Measurements from ENCODE around the gene ZNF618.

Gene ZNF618

DNA sequence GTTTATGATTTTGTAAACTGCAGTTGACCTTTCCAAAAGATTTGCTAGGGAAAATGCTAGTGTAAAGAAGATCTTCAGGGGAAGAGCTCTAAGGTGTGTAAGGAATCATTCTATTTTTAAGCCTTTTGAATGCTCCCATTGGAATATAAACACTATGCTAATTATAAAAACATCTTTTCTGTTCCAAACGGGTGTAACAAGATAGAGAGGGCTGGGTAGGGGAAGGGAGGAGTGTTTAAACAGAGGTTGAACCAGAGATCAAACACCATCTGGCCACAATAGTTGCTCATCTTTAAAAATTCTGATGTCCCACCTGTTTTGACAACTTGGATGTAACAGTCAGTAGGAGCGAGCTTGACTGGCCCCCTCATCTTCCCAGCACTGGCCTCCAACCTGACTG is 38.4 kb downstream of the ZNF618 start:
- no peak overlapping the region for H3K27ac ChIP-seq (ENCODE audit: low read length)
- H3K9ac ChIP-seq (ENCODE audit: low read length) = no peak overlapping the region
- H3K4me1 ChIP-seq (ENCODE audit: control insufficient read depth, low read depth, low read length) = peaks cover 7% of the 10 kb centered on the region
- no peak overlapping the region for H3K4me3 ChIP-seq (ENCODE audit: low read length)
- no peaks in the 10 kb centered on the region for H3K27me3 ChIP-seq (ENCODE audit: control insufficient read depth, insufficient read depth, low read length)
- H3K36me3 ChIP-seq (ENCODE audit: control insufficient read depth, low read depth, low read length) = no peaks in the 10 kb centered on the region
- H3K9me3 ChIP-seq (ENCODE audit: control insufficient read depth, low read depth, low read length) = no peaks in the 10 kb centered on the region

DNA sequence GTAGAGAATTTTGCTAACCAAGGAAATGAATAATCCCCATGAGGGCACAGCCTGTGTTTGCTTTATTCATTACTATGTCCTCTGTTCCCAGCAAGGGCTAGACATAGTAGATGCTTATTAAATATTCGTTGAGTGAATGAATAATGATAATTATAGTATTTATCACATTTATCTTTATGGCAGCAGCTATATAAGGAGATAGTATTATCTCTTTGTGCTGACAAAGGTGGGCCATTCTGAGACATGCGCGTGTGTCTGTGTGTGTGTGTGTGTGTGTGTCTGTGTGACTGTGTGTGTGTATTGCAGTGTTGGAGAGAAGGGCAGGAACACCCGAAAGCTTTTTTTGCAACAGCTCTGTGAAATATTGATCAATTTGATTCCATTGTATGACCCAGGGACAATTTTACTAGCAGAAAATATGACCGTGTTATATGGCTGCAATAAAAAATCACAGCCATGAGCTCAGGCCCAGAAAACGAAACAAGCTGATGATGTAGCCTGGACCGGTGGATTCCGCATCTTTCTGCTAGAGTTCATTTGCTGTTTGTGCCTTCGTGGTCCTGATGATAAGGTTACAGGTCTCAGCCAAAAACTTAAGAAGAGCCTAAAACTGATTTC is 39.8 kb downstream of the ZNF618 start:
- no peaks in the 10 kb centered on the region for H3K36me3 ChIP-seq (ENCODE audit: control insufficient read depth, low read depth, low read length)

DNA sequence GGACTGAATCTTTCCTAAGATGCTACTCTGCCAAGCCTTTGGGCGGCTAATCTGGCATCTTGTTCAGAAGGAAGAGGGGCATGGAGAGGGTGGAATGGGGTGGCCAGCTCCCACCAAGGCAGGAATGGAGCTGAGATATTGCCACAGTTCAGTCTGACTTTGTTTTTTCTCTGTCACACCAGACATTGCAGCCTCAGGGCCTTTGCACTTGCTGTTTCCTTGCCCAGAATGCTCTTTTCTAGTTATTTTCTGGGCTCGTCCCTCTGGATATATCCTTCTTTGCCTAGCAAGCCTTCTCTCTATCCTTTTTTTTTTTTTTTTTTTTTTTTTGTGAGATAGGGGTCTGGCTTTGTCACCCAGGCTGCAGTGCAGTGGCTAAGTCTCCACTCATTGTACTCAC is 40.8 kb downstream of the ZNF618 start:
- no peaks in the 10 kb centered on the region for H3K9me3 ChIP-seq (ENCODE audit: control insufficient read depth, low read depth, low read length)
- H3K36me3 ChIP-seq (ENCODE audit: control insufficient read depth, low read depth, low read length) = no peaks in the 10 kb centered on the region
- no peaks in the 10 kb centered on the region for H3K27me3 ChIP-seq (ENCODE audit: control insufficient read depth, insufficient read depth, low read length)
- H3K4me1 ChIP-seq (ENCODE audit: control insufficient read depth, low read depth, low read length) = peaks cover 2% of the 10 kb centered on the region
- no peak overlapping the region for H3K9ac ChIP-seq (ENCODE audit: low read length)
- no peak overlapping the region for H3K27ac ChIP-seq (ENCODE audit: low read length)
- H3K4me3 ChIP-seq (ENCODE audit: low read length) = no peak overlapping the region

More for the DNA sequence above, 39.8 kb downstream of the ZNF618 start:
- Histone ChIP-seq H3K4me3 (ENCODE audit: low read length) (no peak overlapping the region), H3K9me3 (ENCODE audit: control insufficient read depth, low read depth, low read length) (no peaks in the 10 kb centered on the region), H3K4me1 (ENCODE audit: control insufficient read depth, low read depth, low read length) (peaks cover 7% of the 10 kb centered on the region), H3K27ac (ENCODE audit: low read length) (no peak overlapping the region), H3K27me3 (ENCODE audit: control insufficient read depth, insufficient read depth, low read length) (no peaks in the 10 kb centered on the region), H3K9ac (ENCODE audit: low read length) (no peak overlapping the region)

DNA sequence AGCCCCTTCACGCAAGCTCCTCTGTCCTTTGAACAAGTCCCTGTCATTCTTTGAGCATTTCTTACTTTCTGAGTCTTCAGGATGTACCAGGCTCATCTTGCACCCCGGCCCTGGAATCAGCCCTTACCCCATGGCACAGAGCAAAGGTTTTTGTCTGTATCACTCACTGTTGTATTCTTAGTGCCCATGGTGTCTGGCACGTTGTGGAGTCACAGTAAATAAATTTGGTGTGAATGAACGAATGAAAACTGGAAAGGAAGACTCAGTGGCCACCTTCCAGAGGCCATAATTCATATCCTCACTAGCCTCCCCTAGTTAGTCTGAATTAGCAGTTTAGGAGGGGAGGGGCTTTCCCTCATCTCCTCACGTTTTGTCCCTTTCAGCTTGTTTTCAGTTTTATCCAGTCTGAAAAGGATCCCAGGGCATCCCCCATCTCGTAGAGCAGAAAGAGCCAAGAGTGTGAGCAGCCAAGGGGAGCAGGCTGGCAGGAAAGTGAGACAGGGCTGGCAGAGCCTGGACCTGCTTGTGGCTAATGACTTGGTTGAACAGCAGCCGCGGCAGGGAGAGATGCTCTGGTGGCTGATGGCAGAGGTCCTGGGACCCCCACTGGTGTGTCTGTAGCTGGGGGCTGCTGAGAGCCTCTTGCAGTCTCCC is 42.7 kb downstream of the ZNF618 start:
- Histone ChIP-seq H3K4me3 (ENCODE audit: low read length) (no peak overlapping the region), H3K9ac (ENCODE audit: low read length) (no peak overlapping the region)

DNA sequence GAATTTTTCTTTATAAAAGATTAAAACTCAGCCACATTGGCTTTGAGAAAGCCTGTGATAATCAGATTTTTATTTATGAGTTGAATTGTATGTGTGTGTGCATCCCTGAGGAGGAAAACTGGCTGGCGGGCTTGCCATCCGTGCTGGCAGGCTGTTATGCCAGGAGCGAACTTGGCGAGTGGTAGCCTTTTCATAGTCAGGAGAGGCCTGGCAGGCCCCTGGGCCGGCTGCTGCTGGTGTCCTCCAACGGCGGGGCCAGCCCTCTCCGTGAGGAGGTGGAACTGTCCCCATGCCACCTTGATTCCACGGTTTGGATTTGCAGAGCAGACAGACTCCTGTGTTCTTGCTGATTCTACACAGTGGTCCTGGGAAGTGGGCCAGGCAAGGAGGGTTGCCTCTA is 43.3 kb downstream of the ZNF618 start:
- no peaks in the 10 kb centered on the region for H3K36me3 ChIP-seq (ENCODE audit: control insufficient read depth, low read depth, low read length)
- H3K9ac ChIP-seq (ENCODE audit: low read length) = no peak overlapping the region
- no peak overlapping the region for H3K4me3 ChIP-seq (ENCODE audit: low read length)
- H3K9me3 ChIP-seq (ENCODE audit: control insufficient read depth, low read depth, low read length) = no peaks in the 10 kb centered on the region
- no peaks in the 10 kb centered on the region for H3K27me3 ChIP-seq (ENCODE audit: control insufficient read depth, insufficient read depth, low read length)
- H3K27ac ChIP-seq (ENCODE audit: low read length) = no peak overlapping the region
- no peaks in the 10 kb centered on the region for H3K4me1 ChIP-seq (ENCODE audit: control insufficient read depth, low read depth, low read length)

More for the DNA sequence above, 42.7 kb downstream of the ZNF618 start:
- Histone ChIP-seq H3K9me3 (ENCODE audit: control insufficient read depth, low read depth, low read length) (no peaks in the 10 kb centered on the region), H3K27ac (ENCODE audit: low read length) (no peak overlapping the region), H3K27me3 (ENCODE audit: control insufficient read depth, insufficient read depth, low read length) (no peaks in the 10 kb centered on the region), H3K4me1 (ENCODE audit: control insufficient read depth, low read depth, low read length) (no peaks in the 10 kb centered on the region), H3K36me3 (ENCODE audit: control insufficient read depth, low read depth, low read length) (no peaks in the 10 kb centered on the region)

DNA sequence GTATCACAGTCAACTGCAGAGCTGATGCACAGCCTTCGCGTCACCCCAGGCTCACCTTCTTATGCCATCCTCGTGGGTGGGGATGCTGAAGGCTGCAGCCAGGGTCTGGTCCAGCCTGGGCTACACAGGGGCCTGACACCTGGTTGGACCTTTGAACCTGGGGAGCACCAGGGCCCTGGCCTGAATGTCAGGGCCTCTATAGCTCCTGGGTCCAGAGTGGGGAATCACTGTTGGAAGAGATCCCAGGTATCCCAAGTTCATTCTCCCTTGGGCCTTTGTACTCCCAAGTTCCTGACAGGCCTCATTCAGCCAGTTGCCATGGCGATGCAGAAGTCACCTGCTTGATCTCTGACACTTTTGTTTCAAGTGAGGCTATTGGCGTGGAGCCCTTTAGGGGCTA is 43.8 kb downstream of the ZNF618 start:
- H3K9ac ChIP-seq (ENCODE audit: low read length) = no peak overlapping the region
- no peaks in the 10 kb centered on the region for H3K4me1 ChIP-seq (ENCODE audit: control insufficient read depth, low read depth, low read length)
- H3K27ac ChIP-seq (ENCODE audit: low read length) = no peak overlapping the region
- no peaks in the 10 kb centered on the region for H3K9me3 ChIP-seq (ENCODE audit: control insufficient read depth, low read depth, low read length)
- no peaks in the 10 kb centered on the region for H3K36me3 ChIP-seq (ENCODE audit: control insufficient read depth, low read depth, low read length)
- H3K4me3 ChIP-seq (ENCODE audit: low read length) = no peak overlapping the region
- no peaks in the 10 kb centered on the region for H3K27me3 ChIP-seq (ENCODE audit: control insufficient read depth, insufficient read depth, low read length)

DNA sequence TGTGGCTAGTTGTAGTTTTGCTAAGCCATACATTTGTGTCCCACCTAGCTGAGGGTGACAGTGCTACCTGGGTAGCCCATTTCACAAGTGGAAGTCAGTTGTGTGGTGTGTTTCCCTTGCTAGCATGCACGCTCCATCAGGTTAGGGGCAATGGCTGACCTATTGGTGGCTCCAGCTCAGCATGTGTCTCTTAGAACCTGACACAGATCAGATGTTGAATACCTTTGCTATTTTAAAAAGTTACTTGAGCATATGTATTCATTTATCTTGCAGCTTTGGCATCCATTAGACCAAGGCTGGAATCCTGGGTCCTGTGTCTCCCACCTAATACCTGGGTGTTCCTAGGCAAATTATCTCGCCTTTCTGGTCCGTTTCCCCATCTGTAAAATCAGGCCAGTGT is 44.8 kb downstream of the ZNF618 start:
- no peaks in the 10 kb centered on the region for H3K27me3 ChIP-seq (ENCODE audit: control insufficient read depth, insufficient read depth, low read length)
- no peaks in the 10 kb centered on the region for H3K4me1 ChIP-seq (ENCODE audit: control insufficient read depth, low read depth, low read length)
- H3K9ac ChIP-seq (ENCODE audit: low read length) = no peak overlapping the region
- no peaks in the 10 kb centered on the region for H3K36me3 ChIP-seq (ENCODE audit: control insufficient read depth, low read depth, low read length)
- H3K9me3 ChIP-seq (ENCODE audit: control insufficient read depth, low read depth, low read length) = peaks cover 2% of the 10 kb centered on the region
- no peak overlapping the region for H3K4me3 ChIP-seq (ENCODE audit: low read length)
- H3K27ac ChIP-seq (ENCODE audit: low read length) = no peak overlapping the region

DNA sequence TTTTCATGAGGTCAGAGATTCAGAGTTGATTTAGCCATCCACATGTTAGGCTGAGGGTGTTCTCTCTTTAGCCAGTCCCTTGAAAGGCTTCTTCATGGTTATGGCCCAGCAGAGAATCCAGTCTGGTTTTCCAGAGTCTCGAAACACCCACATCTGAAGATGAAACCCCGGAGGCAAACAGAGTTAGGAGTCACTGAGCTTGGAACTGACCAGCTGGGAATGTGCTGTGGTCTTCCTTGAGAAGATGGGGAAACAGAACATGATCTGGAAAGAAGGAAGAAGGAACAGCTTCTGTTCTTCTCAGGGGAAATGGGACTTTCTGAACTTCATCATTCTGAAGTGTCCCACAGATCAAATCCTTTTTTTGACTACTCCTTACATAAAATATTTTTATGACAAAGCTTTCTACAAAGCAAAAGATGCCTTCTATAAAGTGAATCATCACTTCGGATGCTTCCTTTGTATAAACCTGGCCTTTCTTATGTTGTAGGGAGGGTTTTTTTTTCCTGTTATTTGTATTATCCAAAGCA is 45.4 kb downstream of the ZNF618 start:
- no peak overlapping the region for H3K4me3 ChIP-seq (ENCODE audit: low read length)
- no peaks in the 10 kb centered on the region for H3K27me3 ChIP-seq (ENCODE audit: control insufficient read depth, insufficient read depth, low read length)
- no peak overlapping the region for H3K27ac ChIP-seq (ENCODE audit: low read length)
- peaks cover 2% of the 10 kb centered on the region for H3K9me3 ChIP-seq (ENCODE audit: control insufficient read depth, low read depth, low read length)
- H3K36me3 ChIP-seq (ENCODE audit: control insufficient read depth, low read depth, low read length) = no peaks in the 10 kb centered on the region
- no peak overlapping the region for H3K9ac ChIP-seq (ENCODE audit: low read length)
- H3K4me1 ChIP-seq (ENCODE audit: control insufficient read depth, low read depth, low read length) = no peaks in the 10 kb centered on the region

DNA sequence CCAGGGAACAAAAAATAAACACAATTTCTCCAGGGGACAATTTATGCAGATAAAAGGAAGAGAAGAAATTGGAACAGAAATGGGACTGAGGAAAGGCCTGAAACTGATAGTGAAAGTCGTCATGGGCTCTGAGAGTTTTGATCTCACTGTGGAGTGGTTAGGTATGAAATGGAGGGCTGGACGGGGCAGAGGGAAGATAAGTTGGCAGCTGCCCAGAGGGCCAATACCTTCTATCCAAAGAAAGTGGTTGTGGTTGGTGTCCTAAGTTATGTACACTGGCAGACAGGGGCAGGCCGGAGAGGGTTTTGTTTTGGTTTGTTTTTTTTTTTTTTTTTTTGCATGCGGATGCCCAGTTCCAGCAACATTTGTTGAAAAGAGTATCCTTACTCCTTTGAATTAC is 46.1 kb downstream of the ZNF618 start:
- peaks cover 2% of the 10 kb centered on the region for H3K9me3 ChIP-seq (ENCODE audit: control insufficient read depth, low read depth, low read length)
- H3K4me1 ChIP-seq (ENCODE audit: control insufficient read depth, low read depth, low read length) = no peaks in the 10 kb centered on the region
- no peaks in the 10 kb centered on the region for H3K36me3 ChIP-seq (ENCODE audit: control insufficient read depth, low read depth, low read length)
- H3K4me3 ChIP-seq (ENCODE audit: low read length) = no peak overlapping the region
- no peak overlapping the region for H3K9ac ChIP-seq (ENCODE audit: low read length)
- H3K27me3 ChIP-seq (ENCODE audit: control insufficient read depth, insufficient read depth, low read length) = no peaks in the 10 kb centered on the region
- H3K27ac ChIP-seq (ENCODE audit: low read length) = no peak overlapping the region

DNA sequence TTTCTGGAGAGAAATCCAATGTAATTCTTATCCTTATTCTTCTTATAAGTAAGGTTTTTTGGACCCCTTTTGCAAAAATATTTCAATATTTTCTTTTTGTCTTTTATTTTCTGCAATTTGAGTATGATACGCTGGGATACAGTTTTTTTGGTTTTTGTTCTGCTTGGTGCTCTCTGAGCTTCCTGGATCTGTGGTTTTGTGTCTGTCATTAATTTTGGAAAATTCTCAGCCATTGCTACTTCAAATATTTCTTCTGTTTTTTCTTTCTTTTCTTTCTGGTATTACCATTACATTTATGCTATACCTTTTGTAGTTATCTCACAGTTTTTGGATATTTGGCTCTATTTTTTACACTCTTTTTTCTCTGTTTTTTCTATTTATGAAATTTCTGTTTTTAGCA is 50.1 kb downstream of the ZNF618 start:
- no peaks in the 10 kb centered on the region for H3K36me3 ChIP-seq (ENCODE audit: control insufficient read depth, low read depth, low read length)
- peaks cover 13% of the 10 kb centered on the region for H3K4me1 ChIP-seq (ENCODE audit: control insufficient read depth, low read depth, low read length)
- no peak overlapping the region for H3K27ac ChIP-seq (ENCODE audit: low read length)
- H3K9ac ChIP-seq (ENCODE audit: low read length) = no peak overlapping the region
- H3K4me3 ChIP-seq (ENCODE audit: low read length) = no peak overlapping the region
- no peaks in the 10 kb centered on the region for H3K27me3 ChIP-seq (ENCODE audit: control insufficient read depth, insufficient read depth, low read length)
- H3K9me3 ChIP-seq (ENCODE audit: control insufficient read depth, low read depth, low read length) = peaks cover 11% of the 10 kb centered on the region

DNA sequence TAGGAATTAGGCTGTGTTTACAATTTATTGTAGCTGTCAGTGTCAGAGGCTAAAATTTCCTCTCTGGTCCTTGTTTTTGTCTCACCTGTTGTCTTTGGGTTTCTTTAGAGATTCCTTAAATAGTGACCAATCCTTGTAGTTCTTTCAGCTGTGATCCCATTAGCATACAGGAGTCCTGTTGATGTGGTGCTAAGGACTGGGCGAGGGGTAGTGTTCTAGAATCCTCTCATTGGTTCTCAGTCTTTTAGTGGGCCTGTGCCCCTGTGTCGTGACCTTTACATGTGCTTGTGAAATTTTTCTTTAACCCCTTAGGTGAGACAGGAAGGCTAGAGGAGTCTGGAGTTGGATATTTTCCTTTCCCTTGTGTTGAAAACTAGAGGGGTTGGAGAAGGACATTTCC is 51.2 kb downstream of the ZNF618 start:
- Histone ChIP-seq H3K27ac (ENCODE audit: low read length) (no peak overlapping the region), H3K4me1 (ENCODE audit: control insufficient read depth, low read depth, low read length) (peaks cover 16% of the 10 kb centered on the region), H3K9me3 (ENCODE audit: control insufficient read depth, low read depth, low read length) (peaks cover 11% of the 10 kb centered on the region), H3K27me3 (ENCODE audit: control insufficient read depth, insufficient read depth, low read length) (no peaks in the 10 kb centered on the region), H3K4me3 (ENCODE audit: low read length) (no peak overlapping the region), H3K9ac (ENCODE audit: low read length) (no peak overlapping the region), H3K36me3 (ENCODE audit: control insufficient read depth, low read depth, low read length) (no peaks in the 10 kb centered on the region)

DNA sequence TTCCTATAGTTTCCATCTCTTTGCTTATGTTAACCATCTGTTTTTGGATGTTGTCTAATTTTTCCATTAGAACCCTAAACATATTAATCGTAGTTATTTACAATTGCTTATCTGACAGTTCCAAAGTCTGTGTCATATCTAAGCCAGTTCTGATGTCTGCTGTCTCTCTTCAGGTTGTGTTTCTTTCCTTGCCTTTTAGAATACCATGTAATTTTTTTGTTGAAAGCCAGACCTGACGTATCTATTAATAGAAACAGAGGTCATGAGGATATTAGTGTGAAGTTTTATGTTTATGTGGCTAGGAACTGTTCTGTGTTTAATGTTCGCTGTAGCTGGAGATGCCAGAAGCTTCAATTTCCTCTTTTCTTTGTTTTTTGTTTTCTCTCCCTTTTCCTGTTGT is 52.2 kb downstream of the ZNF618 start:
- H3K36me3 ChIP-seq (ENCODE audit: control insufficient read depth, low read depth, low read length) = no peaks in the 10 kb centered on the region
- H3K9me3 ChIP-seq (ENCODE audit: control insufficient read depth, low read depth, low read length) = peaks cover 11% of the 10 kb centered on the region
- no peak overlapping the region for H3K27ac ChIP-seq (ENCODE audit: low read length)
- H3K4me1 ChIP-seq (ENCODE audit: control insufficient read depth, low read depth, low read length) = peaks cover 16% of the 10 kb centered on the region
- no peaks in the 10 kb centered on the region for H3K27me3 ChIP-seq (ENCODE audit: control insufficient read depth, insufficient read depth, low read length)
- H3K4me3 ChIP-seq (ENCODE audit: low read length) = no peak overlapping the region
- H3K9ac ChIP-seq (ENCODE audit: low read length) = no peak overlapping the region

Measured in iPS-18a (cell line).